Measurements from ENCODE around the gene SART3. TPM values are rescaled to one million over a fixed set of nuclear protein-coding genes. Genes with fewer than 3 reads are reported as not detected.
A peak's percentile ranks its signal among the peaks of the same experiment; 100 is the strongest.

SART3 gene
- total and polyA plus RNA-seq, 10 of the 15 experiments (the other 5 are each of a cell fraction or from before 2014, with no cell fraction given): 8.8 to 179 (median 54.9) TPM

GRCh38 chr12:108559007-108559655, 1.8 kb downstream of the SART3 start:
- BruUV-seq (replicated peaks): no TSS peak
- intact Hi-C loops (cut with micrococcal nuclease; ENCODE audit: unreplicated experiment) (no loop called here), in situ Hi-C loops (cut with MboI) (no loop called here)
- TF ChIP-seq ATF2 (IDR thresholded peaks at IDR 0.05; ENCODE audit: low read length): 0 out of 2 replicates have a peak, but pooled peaks have one; percentile 31
- TF ChIP-seq POLR2AphosphoS5 (IDR thresholded peaks at IDR 0.05; ENCODE audit: low read length): 0 out of 2 replicates have a peak, but pooled peaks have one; percentile 17
- TF ChIP-seq TCF7 (IDR thresholded peaks at IDR 0.05; ENCODE audit: borderline replicate concordance): no peak
- TF ChIP-seq ATF7 (IDR thresholded peaks at IDR 0.05; ENCODE audit: low read depth): peak; percentile 75
- no peak for TF ChIP-seq NR2F1 (conservative IDR thresholded peaks at IDR 0.05)
- DNase-seq (ENCODE audit: low read depth, low spot score): no peak
- Histone ChIP-seq H3K27me3 (replicated peaks in 1 of 2; ENCODE audit: control insufficient read depth in 2 of 2, insufficient read depth in 2 of 2, low read length in 1 of 2) (no peaks in the 10 kb centered on the region), H3K9me3 (replicated peaks; ENCODE audit: control insufficient read depth, insufficient read depth, low read length) (no peaks in the 10 kb centered on the region), H3K36me3 (ENCODE audit: control insufficient read depth in 2 of 2, insufficient read depth in 2 of 2, low read length in 1 of 2) (peaks cover 0 to 21% of the 10 kb centered on the region in 2 experiments; a peak in 2 of 4 replicates), H3K79me2 (ENCODE audit: control insufficient read depth, insufficient read depth, low read length) (peaks cover 88% of the 10 kb centered on the region), H3K9ac (ENCODE audit: control insufficient read depth, insufficient read depth, low read length) (peak overlapping the region; percentile 99), H4K20me1 (ENCODE audit: control insufficient read depth, insufficient read depth) (no peaks in the 10 kb centered on the region; the same call in 1 of the 2 replicates), H3K4me3 (peak overlapping the region; percentile 85), H3K4me1 (ENCODE audit: control insufficient read depth, insufficient read depth, low read length) (peaks cover 10% of the 10 kb centered on the region), H3K4me2 (ENCODE audit: control insufficient read depth, insufficient read depth) (peak overlapping the region; percentile 95), H3K27ac (ENCODE audit: control insufficient read depth, insufficient read depth) (peak overlapping the region; percentile 29), H2AFZ (ENCODE audit: control insufficient read depth, low read depth, low read length) (no peak overlapping the region)
- RAD21 ChIA-PET (ENCODE audit: unreplicated experiment): interaction anchor here (2.3 to 23.0 kb wide), 4 partner anchors 10 to 75 kb away, joined by 13 to 633 read pairs (median 214); partner anchors contain the start of gene SELPLG
- ATAC-seq: no peak
- POLR2A ChIA-PET: interaction anchor here (0.6 to 2.7 kb wide), 7 partner anchors 10 to 1218 kb away, joined by 4 to 18 read pairs (median 9); no protein-coding TSS in a partner anchor
- SMC1A ChIA-PET (ENCODE audit: uncharacterized antibody, unreplicated experiment): interaction anchor here (0.9 to 26.5 kb wide), 5 partner anchors 10 to 126 kb away, joined by 3 to 718 read pairs (median 8); partner anchors contain the start of gene SELPLG
- FAIRE-seq: no peak
- CTCF ChIA-PET: interaction anchor here (0.7 to 21.5 kb wide), 7 partner anchors 9 to 395 kb away, joined by 3 to 866 read pairs (median 5); no protein-coding TSS in a partner anchor
- whole genome bisulfite sequencing (ENCODE audit: insufficient coverage, insufficient replicate concordance, low lambda C conversion rate, missing lambda C conversion rate): 4% methylated on average over 13 of the region's 14 CpGs

Measured in GM12878 (cell line).